Stimulated activated naive CD8-positive, alpha-beta T cell treated with anti-CD3 and anti-CD28 coated beads, Interleukin-15, amount 100 ng/mL, for 72 hours (primary cell): ENCODE results near the gene GREM2.

Source experiments
- ATAC-seq: fragments of 150-1000 bp; cut with Tn5 transposase; 2 replicates; pipeline ENCODE4 v1.10.0; 2021; ENCODE audit warnings: mild to moderate bottlenecking, moderate library complexity
- DNase-seq, 2 donors: peaks; one replicate each; pipeline ENCODE4 v3.0.0; 2021 to 2022
- H3K27ac Mint-ChIP-seq, 2 donors: one replicate each; pipeline ENCODE4 v1.8.0; 2022; ENCODE audit warnings: mild to moderate bottlenecking in 2 of 2, mixed read lengths in 2 of 2, moderate library complexity in 2 of 2
- H3K27me3 Mint-ChIP-seq: one replicate; pipeline ENCODE4 v1.8.0; 2022; ENCODE audit warnings: mixed read lengths
- H3K4me1 Mint-ChIP-seq: one replicate; pipeline ENCODE4 v1.8.0; 2022; ENCODE audit warnings: mild to moderate bottlenecking, mixed read lengths
- H3K4me3 Mint-ChIP-seq, 2 donors: one replicate each; pipeline ENCODE4 v1.8.0; 2022; ENCODE audit warnings: mild to moderate bottlenecking in 2 of 2, mixed read lengths in 2 of 2, moderate library complexity in 1 of 2
- H3K9me3 Mint-ChIP-seq, 2 donors: one replicate each; pipeline ENCODE4 v1.8.0; 2022; ENCODE audit warnings: mixed read lengths in 2 of 2

GREM2 gene

DNA sequence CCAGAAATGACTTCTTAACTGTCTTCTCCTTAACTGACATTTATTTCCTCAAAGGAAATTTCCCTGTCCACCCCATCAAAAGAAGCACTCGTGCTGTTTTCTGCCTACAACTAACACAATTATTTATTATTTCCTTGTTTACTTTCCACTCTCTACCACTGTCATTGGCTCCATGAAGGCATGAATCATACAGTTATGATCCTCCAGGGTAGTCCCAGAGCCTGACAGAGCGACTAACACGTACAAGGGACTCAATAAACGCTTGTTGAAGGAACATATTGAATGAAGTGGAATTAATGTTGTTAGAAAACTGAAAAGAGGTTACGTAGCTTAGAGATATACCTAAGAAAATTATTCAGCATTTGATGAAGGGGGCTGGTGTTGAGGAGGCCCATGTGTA lies 20.9 kb downstream of the GREM2 start:
- H3K4me1 Mint-ChIP-seq: no peaks in the 10 kb centered on the region
- no peak overlapping the region for H3K27ac Mint-ChIP-seq
- peaks cover 0 to 6% of the 10 kb centered on the region in 2 donors for H3K9me3 Mint-ChIP-seq

DNA sequence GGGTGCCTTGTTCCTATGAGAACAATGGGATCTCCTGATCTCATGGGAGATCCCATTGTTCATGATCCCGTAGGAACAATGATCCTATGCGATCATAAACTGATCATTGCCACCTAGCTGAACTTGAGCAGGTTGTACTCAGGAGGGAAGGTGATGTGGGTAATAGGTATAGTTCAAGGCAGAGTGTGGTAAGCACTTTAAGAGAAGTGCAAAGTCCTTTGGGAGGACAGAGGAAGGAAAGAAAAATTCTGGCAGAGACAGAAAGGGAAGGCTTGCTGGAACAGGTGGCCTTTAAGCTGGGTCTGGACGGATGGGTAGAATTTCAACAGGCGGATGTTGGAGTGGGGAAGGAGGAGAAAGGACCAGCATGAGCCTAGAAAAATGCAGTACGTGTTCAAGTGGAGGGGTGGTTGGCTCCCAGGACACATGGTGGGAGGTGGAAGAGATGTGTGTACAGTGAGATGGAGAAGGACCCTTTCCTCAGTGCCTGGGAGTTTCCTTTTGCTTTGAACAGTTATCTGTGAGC lies 22.3 kb downstream of the GREM2 start:
- ATAC-seq: no peak
- peaks cover 0 to 6% of the 10 kb centered on the region in 2 donors for H3K9me3 Mint-ChIP-seq
- H3K4me1 Mint-ChIP-seq: no peaks in the 10 kb centered on the region
- H3K27me3 Mint-ChIP-seq: no peaks in the 10 kb centered on the region
- H3K4me3 Mint-ChIP-seq: no peak overlapping the region
- no peak for DNase-seq
- no peak overlapping the region for H3K27ac Mint-ChIP-seq

More for the DNA sequence above, 20.9 kb downstream of the GREM2 start:
- ATAC-seq (no peak), DNase-seq (no peak)
- H3K27me3 Mint-ChIP-seq: no peaks in the 10 kb centered on the region
- H3K4me3 Mint-ChIP-seq: no peak overlapping the region

GRCh38 chr1:240586006-240586405 lies 25.9 kb downstream of the GREM2 start:
- no peak for DNase-seq
- no peak overlapping the region for H3K4me3 Mint-ChIP-seq
- H3K27me3 Mint-ChIP-seq: no peaks in the 10 kb centered on the region
- no peaks in the 10 kb centered on the region for H3K4me1 Mint-ChIP-seq
- no peak overlapping the region for H3K27ac Mint-ChIP-seq
- ATAC-seq: no peak
- H3K9me3 Mint-ChIP-seq: peaks cover 0 to 2% of the 10 kb centered on the region in 2 donors

DNA sequence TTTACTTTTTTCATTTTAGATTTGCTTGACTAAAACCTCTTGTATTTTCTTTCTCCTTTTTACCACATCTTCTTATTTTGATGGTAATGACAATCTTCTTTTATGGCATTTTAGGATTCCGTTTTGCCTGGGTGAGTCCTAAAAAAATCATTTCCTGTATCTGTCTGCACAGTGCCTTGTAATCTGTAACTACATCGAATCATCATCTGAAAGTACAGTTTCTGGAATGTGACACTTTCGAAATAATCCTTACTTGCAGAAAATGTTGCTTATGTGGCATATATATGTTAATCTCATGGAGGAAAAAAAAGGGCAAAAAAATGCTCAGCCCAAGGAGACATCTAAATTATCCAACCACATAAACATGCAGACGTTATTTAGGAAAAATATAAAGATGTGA lies 29.0 kb downstream of the GREM2 start:
- Mint-ChIP-seq H3K4me3 (no peak overlapping the region), H3K27me3 (no peaks in the 10 kb centered on the region), H3K9me3 (no peaks in the 10 kb centered on the region), H3K27ac (no peak overlapping the region), H3K4me1 (no peaks in the 10 kb centered on the region)
- DNase-seq (no peak), ATAC-seq (no peak)

GRCh38 chr1:240579511-240579910 lies 32.4 kb downstream of the GREM2 start:
- Mint-ChIP-seq H3K27me3 (no peaks in the 10 kb centered on the region), H3K4me3 (no peak overlapping the region), H3K9me3 (peaks cover 0 to 2% of the 10 kb centered on the region in 2 donors), H3K27ac (no peak overlapping the region), H3K4me1 (peaks cover 11% of the 10 kb centered on the region)
- DNase-seq (no peak), ATAC-seq (no peak)

DNA sequence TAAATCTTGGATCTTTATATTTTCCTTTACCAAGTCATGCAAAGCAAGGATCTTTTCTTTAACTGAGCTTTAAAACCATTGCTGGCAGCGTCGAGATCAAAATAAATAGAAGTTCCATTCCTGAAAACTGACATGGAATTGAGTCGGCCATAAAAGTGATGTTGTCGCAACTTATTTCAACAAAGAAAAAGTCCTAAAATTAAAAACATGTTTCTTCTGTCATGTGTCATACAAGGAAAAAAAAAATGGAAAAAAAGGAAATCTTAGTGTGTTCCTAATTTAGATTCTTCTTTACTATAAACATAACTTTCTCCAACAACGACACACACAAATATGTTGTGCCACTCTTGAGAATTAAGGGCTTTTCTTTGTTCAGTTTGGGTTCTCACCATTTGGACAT lies 34.9 kb downstream of the GREM2 start:
- Mint-ChIP-seq H3K9me3 (peaks cover 0 to 8% of the 10 kb centered on the region in 2 donors), H3K4me3 (no peak overlapping the region), H3K4me1 (peaks cover 11% of the 10 kb centered on the region), H3K27me3 (no peaks in the 10 kb centered on the region), H3K27ac (no peak overlapping the region)
- DNase-seq (no peak), ATAC-seq (no peak)

DNA sequence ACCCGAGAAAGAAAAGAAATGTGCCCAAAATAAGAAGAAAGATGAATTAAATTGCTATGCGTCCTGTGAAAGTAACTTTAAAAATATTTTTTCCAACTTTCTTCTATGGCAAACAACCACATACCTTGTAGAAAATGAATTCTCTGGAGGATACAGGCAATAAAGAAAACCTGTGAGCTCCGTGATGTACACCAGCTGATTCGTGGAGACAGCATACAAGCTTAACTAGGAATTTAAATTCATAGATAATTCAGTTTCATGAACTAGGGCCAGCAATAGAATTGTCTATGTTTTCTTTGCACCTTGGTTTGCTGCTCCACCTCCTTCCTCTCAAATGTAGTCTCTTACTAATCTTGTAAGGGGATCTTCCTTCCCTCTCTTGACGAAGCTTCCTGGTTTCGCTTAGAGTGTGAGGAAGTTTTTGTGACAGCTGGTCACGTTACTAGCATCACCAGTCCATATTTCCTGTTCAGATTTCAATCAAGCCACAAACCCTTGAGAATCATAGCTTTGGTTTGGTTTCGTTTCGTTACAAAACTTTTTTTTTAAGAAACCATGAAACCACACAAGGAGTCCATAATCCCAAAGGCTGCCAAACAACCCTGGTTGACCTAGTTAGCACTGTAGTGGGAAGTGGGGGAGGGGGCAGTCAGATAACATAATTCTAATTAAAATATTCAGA lies 35.8 kb downstream of the GREM2 start:
- ATAC-seq: peak; percentile 88
- Mint-ChIP-seq H3K4me1 (peaks cover 11% of the 10 kb centered on the region), H3K27me3 (no peaks in the 10 kb centered on the region), H3K4me3 (peak overlapping the region; percentile 1 to 66), H3K27ac (peak overlapping the region in 1 of 2 donors; percentile 61), H3K9me3 (peaks cover 0 to 8% of the 10 kb centered on the region in 2 donors)
- DNase-seq: peak; percentile 1 to 31

- H3K27me3 Mint-ChIP-seq: no peaks in the 10 kb centered on the region
- H3K4me3 Mint-ChIP-seq: no peak overlapping the region
- peak overlapping the region in 1 of 2 donors; percentile 57 for H3K27ac Mint-ChIP-seq
- peaks cover 0 to 8% of the 10 kb centered on the region in 2 donors for H3K9me3 Mint-ChIP-seq
- no peak for ATAC-seq
- peaks cover 11% of the 10 kb centered on the region for H3K4me1 Mint-ChIP-seq
- no peak for DNase-seq
These were observed 39.6 kb downstream of the GREM2 start for GRCh38 chr1:240572328-240572727.

DNA sequence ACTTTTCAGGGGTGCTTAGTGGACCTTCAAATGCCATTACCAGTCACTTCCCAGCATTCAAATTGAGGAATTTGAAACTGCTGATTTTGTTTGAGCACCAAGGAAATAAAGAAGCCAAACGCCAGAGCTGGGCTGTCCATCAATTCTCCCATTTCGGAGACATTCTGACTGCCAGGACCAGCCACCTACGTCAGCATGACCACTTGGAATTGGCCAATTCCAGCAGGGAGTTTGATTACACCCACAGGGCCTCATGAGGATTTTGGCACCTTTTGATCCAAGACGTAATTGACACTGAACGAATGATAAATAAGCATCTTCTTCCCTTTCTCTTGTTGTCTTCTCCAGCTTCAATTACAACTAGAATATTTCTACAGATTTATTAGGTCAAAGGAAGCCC lies 40.2 kb downstream of the GREM2 start:
- Mint-ChIP-seq H3K9me3 (peaks cover 0 to 8% of the 10 kb centered on the region in 2 donors), H3K4me1 (peaks cover 11% of the 10 kb centered on the region), H3K27me3 (no peaks in the 10 kb centered on the region), H3K27ac (no peak overlapping the region), H3K4me3 (no peak overlapping the region)
- ATAC-seq: no peak
- DNase-seq: no peak

- Mint-ChIP-seq H3K27ac (no peak overlapping the region), H3K4me1 (no peaks in the 10 kb centered on the region), H3K27me3 (no peaks in the 10 kb centered on the region), H3K9me3 (no peaks in the 10 kb centered on the region), H3K4me3 (no peak overlapping the region)
- no peak for DNase-seq
- ATAC-seq: no peak
These were observed 44.9 kb downstream of the GREM2 start for GRCh38 chr1:240567066-240567465.

GRCh38 chr1:240562779-240563178 lies 49.2 kb downstream of the GREM2 start:
- Mint-ChIP-seq H3K9me3 (peaks cover 0 to 5% of the 10 kb centered on the region in 2 donors), H3K4me3 (no peak overlapping the region), H3K27me3 (no peaks in the 10 kb centered on the region), H3K27ac (no peak overlapping the region), H3K4me1 (no peaks in the 10 kb centered on the region)
- ATAC-seq (no peak), DNase-seq (no peak)

DNA sequence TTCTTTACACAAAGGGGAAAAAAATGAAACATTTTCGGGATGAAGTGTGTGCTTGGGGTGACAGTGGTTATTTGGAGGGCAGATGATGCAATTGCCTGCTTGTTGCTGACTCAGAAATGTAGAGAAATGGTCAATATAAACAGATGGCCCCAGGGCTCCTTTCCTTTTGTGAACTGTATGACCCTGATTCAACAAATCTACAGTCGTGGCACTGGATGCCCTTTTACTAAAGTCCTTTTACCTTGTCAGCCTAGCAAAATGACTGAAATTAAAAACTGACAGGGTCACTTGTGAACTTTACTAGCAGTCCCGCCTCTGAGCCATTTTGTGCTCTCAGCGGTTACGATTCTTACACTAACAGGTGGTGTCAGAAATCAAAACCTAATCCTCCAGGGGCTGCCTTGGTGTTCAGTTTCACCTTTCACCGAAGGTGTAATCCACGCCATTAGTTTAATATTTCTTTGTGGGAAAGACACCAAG lies 49.8 kb downstream of the GREM2 start:
- Mint-ChIP-seq H3K4me1 (no peaks in the 10 kb centered on the region), H3K27me3 (no peaks in the 10 kb centered on the region), H3K27ac (no peak overlapping the region), H3K4me3 (no peak overlapping the region), H3K9me3 (peaks cover 0 to 10% of the 10 kb centered on the region in 2 donors)
- ATAC-seq (no peak), DNase-seq (no peak)

- Mint-ChIP-seq H3K4me3 (no peak overlapping the region), H3K4me1 (no peaks in the 10 kb centered on the region), H3K27me3 (no peaks in the 10 kb centered on the region), H3K27ac (no peak overlapping the region), H3K9me3 (peaks cover 0 to 10% of the 10 kb centered on the region in 2 donors)
- no peak for ATAC-seq
- DNase-seq: no peak
These were observed 52.2 kb downstream of the GREM2 start for GRCh38 chr1:240559781-240560180.

DNA sequence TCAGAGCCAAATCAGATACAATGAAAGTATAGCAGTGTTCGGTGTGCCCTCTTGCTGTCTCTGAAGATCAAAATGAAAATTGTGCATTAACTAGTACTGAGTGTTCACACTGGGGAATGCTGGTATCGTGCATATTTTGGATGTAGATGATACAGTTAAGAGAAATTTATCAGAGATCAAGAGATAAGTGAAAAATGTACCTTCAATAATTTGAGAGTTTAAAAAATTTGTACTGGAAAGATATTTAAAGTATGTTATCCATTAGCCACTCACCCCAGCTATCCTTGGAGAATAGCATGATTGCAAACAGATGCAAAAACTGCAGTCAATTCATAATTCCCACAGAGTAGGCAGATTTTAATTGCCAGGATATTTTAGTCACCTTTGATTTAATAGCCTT lies 56.4 kb downstream of the GREM2 start:
- Mint-ChIP-seq H3K4me1 (no peaks in the 10 kb centered on the region), H3K27me3 (no peaks in the 10 kb centered on the region)

GRCh38 chr1:240553351-240553750 lies 58.6 kb downstream of the GREM2 start:
- no peaks in the 10 kb centered on the region for H3K27me3 Mint-ChIP-seq
- no peak for DNase-seq
- H3K27ac Mint-ChIP-seq: no peak overlapping the region
- H3K9me3 Mint-ChIP-seq: peaks cover 4 to 10% of the 10 kb centered on the region in 2 donors
- no peak for ATAC-seq
- no peak overlapping the region for H3K4me3 Mint-ChIP-seq
- H3K4me1 Mint-ChIP-seq: no peaks in the 10 kb centered on the region

More for the DNA sequence above, 56.4 kb downstream of the GREM2 start:
- Mint-ChIP-seq H3K4me3 (no peak overlapping the region), H3K9me3 (peaks cover 0 to 10% of the 10 kb centered on the region in 2 donors), H3K27ac (no peak overlapping the region)
- no peak for DNase-seq
- no peak for ATAC-seq

DNA sequence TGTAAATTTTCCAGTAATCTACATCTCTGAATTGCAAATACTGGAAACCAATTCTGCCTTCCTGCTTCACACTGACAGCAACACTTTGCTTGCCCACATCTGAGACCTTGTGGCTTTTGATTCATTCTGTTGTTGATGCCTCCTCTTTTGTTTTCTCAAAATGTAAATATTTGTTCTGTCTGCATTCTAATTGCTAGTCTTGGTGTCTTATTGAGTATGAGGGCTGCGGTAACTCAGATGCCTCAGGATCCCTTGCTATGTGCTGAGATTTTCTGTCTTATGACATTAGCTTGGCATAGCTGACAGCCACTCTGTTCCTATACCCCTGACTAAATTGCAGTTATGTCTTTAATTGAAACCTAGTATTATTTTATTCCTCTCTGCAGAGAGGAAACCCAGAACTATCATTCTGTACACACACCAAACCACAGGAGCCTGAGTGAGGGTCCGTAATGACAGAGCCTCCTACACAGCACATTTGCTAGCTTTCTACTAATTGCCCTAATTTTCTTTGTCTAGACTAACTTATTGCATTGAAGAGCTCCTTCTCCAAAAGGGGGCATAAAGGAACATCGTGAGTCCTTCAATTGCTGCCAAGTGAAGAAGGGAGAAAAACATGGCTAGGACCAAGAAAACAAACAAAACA lies 72.1 kb downstream of the GREM2 start:
- ATAC-seq (no peak), DNase-seq (no peak)
- Mint-ChIP-seq H3K9me3 (peaks cover 8 to 13% of the 10 kb centered on the region in 2 donors), H3K4me3 (no peak overlapping the region), H3K4me1 (no peaks in the 10 kb centered on the region), H3K27me3 (peaks cover 6% of the 10 kb centered on the region), H3K27ac (no peak overlapping the region)
